Activated B cell treated with CpG ODN at 0.5 μM for 24 hours (primary cell): ENCODE measurements around the gene SLC30A1. TPM values are rescaled to one million over a fixed set of nuclear protein-coding genes. Genes with fewer than 3 reads are reported as not detected.

ENCODE experiments used
- ATAC-seq: fragments of 200-7000 bp; cut with Tn5 transposase; one replicate; pipeline ENCODE4 v1.10.0; 2021; ENCODE audit warnings: low read depth, mild to moderate bottlenecking, moderate library complexity
- CTCF ChIA-PET: fragments of 350-600 bp; sonication (Branson Sonifier 250); formaldehyde crosslinking; loops from one replicate; lab custom pipeline; 2021; ENCODE audit warnings: antibody characterized with exemption; lab: Charles Lee
- POLR2A ChIA-PET: fragments of 350-600 bp; sonication (Branson Sonifier 250); formaldehyde crosslinking; loops from one replicate; lab custom pipeline; 2021; ENCODE audit warnings: antibody characterized with exemption; lab: Charles Lee
- DNase-seq: peaks from one replicate; pipeline ENCODE4 v3.0.0; 2022
- H3K27ac Mint-ChIP-seq: one replicate; pipeline ENCODE4 v1.8.0; 2020; ENCODE audit warnings: mixed read lengths
- H3K27me3 Mint-ChIP-seq: one replicate; pipeline ENCODE4 v1.8.0; 2021; ENCODE audit warnings: mixed read lengths
- H3K36me3 Mint-ChIP-seq: one replicate; pipeline ENCODE4 v1.8.0; 2021; ENCODE audit warnings: low read depth, mixed read lengths
- H3K4me1 Mint-ChIP-seq: one replicate; pipeline ENCODE4 v1.8.0; 2021; ENCODE audit warnings: mixed read lengths
- H3K4me3 Mint-ChIP-seq: one replicate; pipeline ENCODE4 v1.8.0; 2020; ENCODE audit warnings: mild to moderate bottlenecking, mixed read lengths
- H3K9me3 Mint-ChIP-seq: one replicate; pipeline ENCODE4 v1.8.0; 2020; ENCODE audit warnings: mixed read lengths
- CTCF ChIP-seq: fragments of 200-600 bp; IDR thresholded peaks from one replicate; pipeline ENCODE4 v1.8.0; 2022; ENCODE audit warnings: antibody characterized with exemption, mild to moderate bottlenecking
- intact Hi-C: fragments of 100-400 bp; cut with micrococcal nuclease; formaldehyde crosslinking; loops from one replicate; pipeline ENCODE4 v1.15.1; 2024
- total RNA-seq: library from RNA; stranded (reverse); gene quantifications from 2 replicates; pipeline ENCODE4 v1.2.3, GENCODE V29; 2022

Gene SLC30A1
- total RNA-seq, 1 donor from 2014 or later: 15.6 TPM

- Mint-ChIP-seq H3K36me3 (no peaks in the 10 kb centered on the region), H3K27me3 (peaks cover 5% of the 10 kb centered on the region), H3K9me3 (peaks cover 13% of the 10 kb centered on the region), H3K4me3 (no peak overlapping the region), H3K27ac (no peak overlapping the region), H3K4me1 (no peaks in the 10 kb centered on the region)
- DNase-seq (no peak), ATAC-seq (no peak)
- ChIA-PET POLR2A (no interaction called here), CTCF (no interaction called here)
- TF ChIP-seq CTCF: no peak
- intact Hi-C loops: no loop called here
Measured at GRCh38 chr1:211537253-211537652, 41.7 kb downstream of the SLC30A1 start.

GRCh38 chr1:211536606-211537005 is 42.4 kb downstream of the SLC30A1 start:
- peaks cover 3% of the 10 kb centered on the region for H3K27me3 Mint-ChIP-seq
- no peak overlapping the region for H3K27ac Mint-ChIP-seq
- CTCF ChIA-PET: no interaction called here
- no peaks in the 10 kb centered on the region for H3K4me1 Mint-ChIP-seq
- no peak for DNase-seq
- POLR2A ChIA-PET: no interaction called here
- peaks cover 10% of the 10 kb centered on the region for H3K9me3 Mint-ChIP-seq
- H3K4me3 Mint-ChIP-seq: no peak overlapping the region
- ATAC-seq: no peak
- TF ChIP-seq CTCF: no peak
- intact Hi-C loops: no loop called here
- no peaks in the 10 kb centered on the region for H3K36me3 Mint-ChIP-seq

- no peak for DNase-seq
- Mint-ChIP-seq H3K27me3 (peaks cover 3% of the 10 kb centered on the region), H3K4me1 (no peaks in the 10 kb centered on the region), H3K36me3 (no peaks in the 10 kb centered on the region), H3K9me3 (peaks cover 3% of the 10 kb centered on the region), H3K4me3 (no peak overlapping the region), H3K27ac (no peak overlapping the region)
- CTCF ChIA-PET: interaction anchor here (0.7 kb wide), 1 partner anchor 65 kb away, joined by 3 read pairs; no protein-coding TSS in a partner anchor
- ATAC-seq: no peak
- intact Hi-C loops: no loop called here
- POLR2A ChIA-PET: no interaction called here
- no peak for TF ChIP-seq CTCF
Measured at GRCh38 chr1:211535346-211535745, 43.6 kb downstream of the SLC30A1 start.

- H3K9me3 Mint-ChIP-seq: no peaks in the 10 kb centered on the region
- no peak overlapping the region for H3K4me3 Mint-ChIP-seq
- DNase-seq: no peak
- no peak overlapping the region for H3K27ac Mint-ChIP-seq
- no peak for ATAC-seq
- H3K27me3 Mint-ChIP-seq: peaks cover under 1% of the 10 kb centered on the region
- H3K4me1 Mint-ChIP-seq: no peaks in the 10 kb centered on the region
- ChIA-PET POLR2A (no interaction called here), CTCF (interaction anchor here (0.7 kb wide), 1 partner anchor 64 kb away, joined by 3 read pairs; no protein-coding TSS in a partner anchor)
- no peaks in the 10 kb centered on the region for H3K36me3 Mint-ChIP-seq
- intact Hi-C loops: no loop called here
- TF ChIP-seq CTCF: no peak
Measured at GRCh38 chr1:211534545-211535291, 44.2 kb downstream of the SLC30A1 start.

GRCh38 chr1:211532088-211532444 is 46.9 kb downstream of the SLC30A1 start:
- intact Hi-C loops: no loop called here
- no peak for TF ChIP-seq CTCF
- CTCF ChIA-PET: no interaction called here
- Mint-ChIP-seq H3K27me3 (peaks cover 4% of the 10 kb centered on the region), H3K4me1 (peaks cover 9% of the 10 kb centered on the region), H3K4me3 (no peak overlapping the region), H3K9me3 (no peaks in the 10 kb centered on the region), H3K27ac (no peak overlapping the region), H3K36me3 (no peaks in the 10 kb centered on the region)
- POLR2A ChIA-PET: no interaction called here
- no peak for ATAC-seq
- no peak for DNase-seq
